H9 (cell line): Measurements from ENCODE around the gene MARCHF10. TPM values are rescaled to one million over a fixed set of nuclear protein-coding genes. Genes with fewer than 3 reads are reported as not detected.

ENCODE experiments used
- DNase-seq: peaks from one replicate; pipeline ENCODE4 v3.0.0-alpha.2; 2017
- H2AFZ ChIP-seq: one replicate; pipeline ENCODE4 v1.6.1; 2013; ENCODE audit warnings: mild to moderate bottlenecking, low read length, control low read depth, moderate library complexity
- H2AK5ac ChIP-seq: 2 replicates; pipeline ENCODE4 v1.6.1; 2013; ENCODE audit warnings: low read length, control low read depth, mixed read lengths; ENCODE audit not compliant: insufficient read length
- H2BK120ac ChIP-seq: one replicate; pipeline ENCODE4 v1.6.1; 2013; ENCODE audit warnings: low read depth, mild to moderate bottlenecking, low read length, control low read depth, inconsistent platforms; ENCODE audit not compliant: poor library complexity, severe bottlenecking
- H2BK12ac ChIP-seq: 2 replicates; pipeline ENCODE4 v1.6.1; 2013; ENCODE audit warnings: low read length, control low read depth, mixed read lengths, low read depth; ENCODE audit not compliant: insufficient read length
- H2BK15ac ChIP-seq: 2 replicates; pipeline ENCODE4 v1.6.1; 2013; ENCODE audit warnings: low read depth, low read length, control low read depth
- H2BK20ac ChIP-seq: one replicate; pipeline ENCODE4 v1.6.1; 2013; ENCODE audit warnings: low read depth, mild to moderate bottlenecking, low read length, control low read depth, inconsistent platforms; ENCODE audit not compliant: poor library complexity, severe bottlenecking
- H2BK5ac ChIP-seq: 2 replicates; pipeline ENCODE4 v1.6.1; 2013; ENCODE audit warnings: low read length, control low read depth, mixed read lengths; ENCODE audit not compliant: insufficient read length
- H3K14ac ChIP-seq: 2 replicates; pipeline ENCODE4 v1.6.1; 2013; ENCODE audit warnings: low read length, control low read depth; ENCODE audit not compliant: insufficient read depth
- H3K18ac ChIP-seq: 2 replicates; pipeline ENCODE4 v1.6.1; 2013; ENCODE audit warnings: low read depth, mild to moderate bottlenecking, mixed read lengths, low read length, control low read depth; ENCODE audit not compliant: insufficient read length
- H3K23ac ChIP-seq: 2 replicates; pipeline ENCODE4 v1.6.1; 2013; ENCODE audit warnings: low read length, control low read depth, mixed read lengths, low read depth; ENCODE audit not compliant: insufficient read length
- H3K23me2 ChIP-seq: 2 replicates; pipeline ENCODE4 v1.6.1; 2013; ENCODE audit warnings: low read depth, mild to moderate bottlenecking, mixed read lengths, low read length, control low read depth; ENCODE audit not compliant: insufficient read length, poor library complexity, severe bottlenecking
- H3K27ac ChIP-seq: 2 replicates; pipeline ENCODE4 v1.5.1; 2013; ENCODE audit warnings: low read length, control low read depth, mixed read lengths, low read depth; ENCODE audit not compliant: insufficient read length
- H3K27me3 ChIP-seq: 2 replicates; pipeline ENCODE4 v1.6.1; 2013; ENCODE audit warnings: low read length, control low read depth, inconsistent platforms; ENCODE audit not compliant: insufficient read depth
- H3K4ac ChIP-seq: 2 replicates; pipeline ENCODE4 v1.6.1; 2013; ENCODE audit warnings: low read depth, mild to moderate bottlenecking, control low read depth, inconsistent platforms, low read length, moderate library complexity
- H3K4me1 ChIP-seq: 2 replicates; pipeline ENCODE4 v1.6.1; 2013; ENCODE audit warnings: low read length, control low read depth, inconsistent platforms; ENCODE audit not compliant: insufficient read depth
- H3K4me2 ChIP-seq: 2 replicates; pipeline ENCODE4 v1.6.1; 2013; ENCODE audit warnings: low read length, control low read depth, mixed read lengths; ENCODE audit not compliant: insufficient read length, insufficient read depth
- H3K56ac ChIP-seq: 2 replicates; pipeline ENCODE4 v1.6.1; 2013; ENCODE audit warnings: low read depth, mild to moderate bottlenecking, mixed read lengths, low read length, control low read depth; ENCODE audit not compliant: insufficient read length
- H3K79me1 ChIP-seq: 2 replicates; pipeline ENCODE4 v1.6.1; 2013; ENCODE audit warnings: low read depth, mild to moderate bottlenecking, moderate library complexity, low read length, control low read depth, inconsistent platforms; ENCODE audit not compliant: insufficient read depth, poor library complexity, severe bottlenecking
- H3K79me2 ChIP-seq: 2 replicates; pipeline ENCODE4 v1.6.1; 2013; ENCODE audit warnings: low read length, control low read depth, inconsistent platforms; ENCODE audit not compliant: insufficient read depth
- H3K9ac ChIP-seq: 2 replicates; pipeline ENCODE4 v1.6.1; 2013; ENCODE audit warnings: low read length, control low read depth, mixed read lengths; ENCODE audit not compliant: insufficient read length; ENCODE audit errors: extremely low read depth
- H3K9me3 ChIP-seq: one replicate; pipeline ENCODE4 v1.6.1; 2013; ENCODE audit warnings: low read depth, low read length, inconsistent platforms; ENCODE audit not compliant: control insufficient read depth
- H3T11ph ChIP-seq: one replicate; pipeline ENCODE4 v1.6.1; 2013; ENCODE audit warnings: mild to moderate bottlenecking, low read length, control low read depth, inconsistent platforms
- H4K20me1 ChIP-seq: one replicate; pipeline ENCODE4 v1.6.1; 2013; ENCODE audit not compliant: control insufficient read depth, insufficient read length, insufficient read depth
- H4K5ac ChIP-seq: 2 replicates; pipeline ENCODE4 v1.6.1; 2013; ENCODE audit warnings: low read depth, mild to moderate bottlenecking, mixed read lengths, low read length, control low read depth; ENCODE audit not compliant: insufficient read length
- H4K8ac ChIP-seq: replicated peaks from 2 replicates; pipeline ENCODE4 v1.6.1; 2013; ENCODE audit warnings: low read length, control low read depth, mixed read lengths, low read depth; ENCODE audit not compliant: insufficient read length
- H4K91ac ChIP-seq: 2 replicates; pipeline ENCODE4 v1.6.1; 2013; ENCODE audit warnings: low read depth, mild to moderate bottlenecking, moderate library complexity, mixed read lengths, low read length, control low read depth; ENCODE audit not compliant: insufficient read length
- H3K27ac Mint-ChIP-seq, 3 experiments: 2 replicates in 2 of 3; 3 replicates in 1 of 3; pipeline ENCODE4 v1.8.0; 2020 to 2021; ENCODE audit warnings: mixed read lengths in 3 of 3, mild to moderate bottlenecking in 1 of 3, moderate library complexity in 1 of 3
- H3K27me3 Mint-ChIP-seq: 2 replicates; pipeline ENCODE4 v1.8.0; 2021; ENCODE audit warnings: low read depth, mild to moderate bottlenecking, moderate library complexity, mixed read lengths
- H3K36me3 Mint-ChIP-seq, 3 experiments: 2 replicates in 2 of 3; 3 replicates in 1 of 3; pipeline ENCODE4 v1.8.0; 2020 to 2021; ENCODE audit warnings: low read depth in 3 of 3, mixed read lengths in 3 of 3; ENCODE audit not compliant: insufficient read depth in 1 of 3
- H3K4me1 Mint-ChIP-seq, 2 experiments: 2 replicates each; pipeline ENCODE4 v1.8.0; 2020; ENCODE audit warnings: mixed read lengths in 2 of 2
- H3K4me3 Mint-ChIP-seq, 2 experiments: 2 replicates in 1 of 2; 3 replicates in 1 of 2; pipeline ENCODE4 v1.8.0; 2020 to 2021; ENCODE audit warnings: mild to moderate bottlenecking in 2 of 2, mixed read lengths in 2 of 2, moderate library complexity in 1 of 2
- H3K9me3 Mint-ChIP-seq, 2 experiments: 2 replicates in 1 of 2; 3 replicates in 1 of 2; pipeline ENCODE4 v1.8.0; 2020; ENCODE audit warnings: mild to moderate bottlenecking in 2 of 2, mixed read lengths in 2 of 2, moderate library complexity in 1 of 2
- CTCF ChIP-seq: fragments of 200-600 bp; sonication (generic); conservative IDR thresholded peaks from 3 replicates; pipeline ENCODE4 v1.8.0; 2021; ENCODE audit warnings: antibody characterized with exemption, mild to moderate bottlenecking
- WGBS: extraction: QIAGEN DNeasy Blood & Tissue Kit; methylation state at CpG from one replicate; pipeline ENCODE4 v1.1.7; 2013; ENCODE audit warnings: missing lambda C conversion rate, low lambda C conversion rate, mixed read lengths; ENCODE audit not compliant: insufficient read length; ENCODE audit errors: extremely low coverage; 5-methylcytosine and 5-hydroxymethylcytosine counted together
- total RNA-seq: library from RNA; stranded (reverse); gene quantifications from 2 replicates; pipeline ENCODE4 v1.2.1, GENCODE V29; 2021

MARCHF10 gene
- total RNA-seq, 1 experiment from 2014 or later = not detected

- no peaks in the 10 kb centered on the region for H3K4me1 ChIP-seq
- no peak overlapping the region for H4K5ac ChIP-seq
- H3K56ac ChIP-seq = no peak overlapping the region
- H4K91ac ChIP-seq = no peak overlapping the region
- no peak overlapping the region for H2BK5ac ChIP-seq
- H3K9ac ChIP-seq = no peak overlapping the region
- H3K36me3 Mint-ChIP-seq = peaks cover 0 to 25% (median 3%) of the 10 kb centered on the region in 3 experiments; a peak in 6 of 7 replicates
- whole genome bisulfite sequencing = no CpG with 5 or more reads among the region's 12 CpGs
- no peaks in the 10 kb centered on the region for H3K79me2 ChIP-seq
- H2BK20ac ChIP-seq = no peak overlapping the region
- H3K4me3 Mint-ChIP-seq = no peak overlapping the region
- no peaks in the 10 kb centered on the region for H3K27me3 ChIP-seq
- H2BK12ac ChIP-seq = no peak overlapping the region
- H3K9me3 ChIP-seq = no peaks in the 10 kb centered on the region
- H3K23ac ChIP-seq = no peak overlapping the region
- no peaks in the 10 kb centered on the region for H3K23me2 ChIP-seq
- no peak overlapping the region for H4K8ac ChIP-seq
- H3K4me1 Mint-ChIP-seq = peaks cover 8 to 16% of the 10 kb centered on the region in 2 experiments; a peak in 3 of 4 replicates
- H3K18ac ChIP-seq = no peak overlapping the region
- TF ChIP-seq CTCF = no peak
- DNase-seq = no peak
- no peak overlapping the region for H3K27ac ChIP-seq
- H3K9me3 Mint-ChIP-seq = peaks cover 8 to 16% of the 10 kb centered on the region in 2 experiments
- no peaks in the 10 kb centered on the region; the same call in 1 of the 2 replicates for H3K27me3 Mint-ChIP-seq
- no peak overlapping the region for H3K4me2 ChIP-seq
- H3K14ac ChIP-seq = no peak overlapping the region
- no peak overlapping the region for H3K27ac Mint-ChIP-seq
- H2BK120ac ChIP-seq = no peak overlapping the region
- no peaks in the 10 kb centered on the region for H3K79me1 ChIP-seq
- no peak overlapping the region for H2AK5ac ChIP-seq
- no peak overlapping the region for H3T11ph ChIP-seq
- no peaks in the 10 kb centered on the region for H4K20me1 ChIP-seq
- H3K4ac ChIP-seq = no peak overlapping the region
- no peak overlapping the region for H2BK15ac ChIP-seq
- no peak overlapping the region for H2AFZ ChIP-seq
Measured at GRCh38 chr17:62791767-62792446, 16.2 kb downstream of the MARCHF10 start.
